AG04449 (cell line): ENCODE results near the gene NFIA.

Experiments
- CTCF ChIA-PET: fragments of 350-600 bp; formaldehyde crosslinking; extraction: SDS; loops from one replicate; lab custom pipeline; 2021; ENCODE audit warnings: antibody characterized with exemption; lab: Yijun Ruan, JAX
- POLR2A ChIA-PET: fragments of 400-600, 350-600 bp; formaldehyde crosslinking; extraction: SDS; loops from one replicate; lab custom pipeline; 2020; ENCODE audit warnings: antibody characterized with exemption, inconsistent platforms; lab: Yijun Ruan, JAX
- DNase-seq: peaks from one replicate; pipeline ENCODE4 v3.0.0-alpha.2; 2010; ENCODE audit warnings: low read depth, low spot score
- H3K4me3 ChIP-seq: 2 replicates; pipeline ENCODE4 v1.5.1; 2011; ENCODE audit warnings: low read depth, mild to moderate bottlenecking, control low read depth, low read length
- TF ChIP-seq, protein P1 (sequence below): IDR thresholded peaks from one replicate; pipeline ENCODE4 v1.5.1; 2011; ENCODE audit warnings: mild to moderate bottlenecking, moderate library complexity, low read length, control low read depth, inconsistent platforms; ENCODE audit not compliant: insufficient read depth; ENCODE audit errors: missing control alignments

Gene NFIA

DNA sequence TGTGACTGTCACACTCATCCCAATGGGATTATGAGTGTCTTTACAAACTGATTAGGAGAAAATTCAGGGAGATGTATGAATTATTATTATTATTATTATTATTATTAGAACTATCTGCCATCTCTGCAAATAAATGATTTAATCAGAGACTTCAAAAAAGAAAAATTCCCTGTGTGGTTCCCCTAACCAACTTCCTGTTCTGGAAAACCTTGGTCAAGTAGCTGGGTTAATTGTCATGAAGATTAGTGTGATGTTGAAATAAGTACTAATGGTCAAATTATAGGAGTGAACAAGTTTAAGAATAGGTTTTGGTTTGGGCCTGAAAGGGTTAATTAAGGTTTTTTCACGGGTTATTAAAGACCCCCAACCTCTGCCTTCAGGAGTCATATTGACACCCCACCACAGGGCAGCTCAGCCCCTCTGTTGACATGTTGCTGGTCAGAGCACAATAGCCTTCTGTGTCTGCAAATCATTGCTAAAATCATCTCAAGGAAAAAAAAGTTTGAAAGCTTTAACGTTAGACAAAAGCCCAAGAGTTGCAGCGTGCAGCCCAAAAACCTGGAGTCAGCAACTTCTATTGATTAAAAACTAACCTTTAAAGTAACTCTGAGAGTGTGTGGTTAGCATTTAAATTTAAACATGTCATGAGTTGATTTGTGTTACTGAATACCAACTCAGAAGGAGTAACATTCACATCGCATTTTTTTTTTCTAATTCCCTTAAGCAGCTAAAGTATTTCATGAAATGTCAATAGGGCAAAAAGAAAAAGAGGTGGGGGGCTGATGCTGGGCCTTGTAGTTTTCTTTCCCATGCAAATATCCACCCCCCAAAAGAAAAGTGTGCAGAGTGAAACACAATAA lies 370.0 kb downstream of the NFIA start:
- POLR2A ChIA-PET, result interaction anchor here (0.6 kb wide), 1 partner anchor 395 kb away, joined by 5 read pairs; no protein-coding TSS in a partner anchor
- no peak for DNase-seq
- TF ChIP-seq, protein P1, sequence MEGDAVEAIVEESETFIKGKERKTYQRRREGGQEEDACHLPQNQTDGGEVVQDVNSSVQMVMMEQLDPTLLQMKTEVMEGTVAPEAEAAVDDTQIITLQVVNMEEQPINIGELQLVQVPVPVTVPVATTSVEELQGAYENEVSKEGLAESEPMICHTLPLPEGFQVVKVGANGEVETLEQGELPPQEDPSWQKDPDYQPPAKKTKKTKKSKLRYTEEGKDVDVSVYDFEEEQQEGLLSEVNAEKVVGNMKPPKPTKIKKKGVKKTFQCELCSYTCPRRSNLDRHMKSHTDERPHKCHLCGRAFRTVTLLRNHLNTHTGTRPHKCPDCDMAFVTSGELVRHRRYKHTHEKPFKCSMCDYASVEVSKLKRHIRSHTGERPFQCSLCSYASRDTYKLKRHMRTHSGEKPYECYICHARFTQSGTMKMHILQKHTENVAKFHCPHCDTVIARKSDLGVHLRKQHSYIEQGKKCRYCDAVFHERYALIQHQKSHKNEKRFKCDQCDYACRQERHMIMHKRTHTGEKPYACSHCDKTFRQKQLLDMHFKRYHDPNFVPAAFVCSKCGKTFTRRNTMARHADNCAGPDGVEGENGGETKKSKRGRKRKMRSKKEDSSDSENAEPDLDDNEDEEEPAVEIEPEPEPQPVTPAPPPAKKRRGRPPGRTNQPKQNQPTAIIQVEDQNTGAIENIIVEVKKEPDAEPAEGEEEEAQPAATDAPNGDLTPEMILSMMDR, result no peak
- CTCF ChIA-PET, result interaction anchor here (0.6 to 4.5 kb wide), 21 partner anchors 8 to 1481 kb away, joined by 3 to 84 read pairs (median 3); no protein-coding TSS in a partner anchor
- no peak overlapping the region for H3K4me3 ChIP-seq

- POLR2A ChIA-PET, result no interaction called here
- CTCF ChIA-PET, result interaction anchor here (0.6 to 4.5 kb wide), 20 partner anchors 10 to 1482 kb away, joined by 3 to 84 read pairs (median 3); no protein-coding TSS in a partner anchor
- H3K4me3 ChIP-seq, result no peak overlapping the region
- peak; percentile 70 for DNase-seq
- TF ChIP-seq, protein P1, result peak; percentile 87
These were observed 371.0 kb downstream of the NFIA start for GRCh38 chr1:61453111-61453961.

GRCh38 chr1:61455400-61455799 lies 373.0 kb downstream of the NFIA start:
- DNase-seq, result no peak
- no peak overlapping the region for H3K4me3 ChIP-seq
- ChIA-PET CTCF (interaction anchor here (1.1 kb wide), 2 partner anchors 9 to 407 kb away, joined by 3 to 4 read pairs; no protein-coding TSS in a partner anchor), POLR2A (no interaction called here)
- TF ChIP-seq, protein P1, result no peak

DNA sequence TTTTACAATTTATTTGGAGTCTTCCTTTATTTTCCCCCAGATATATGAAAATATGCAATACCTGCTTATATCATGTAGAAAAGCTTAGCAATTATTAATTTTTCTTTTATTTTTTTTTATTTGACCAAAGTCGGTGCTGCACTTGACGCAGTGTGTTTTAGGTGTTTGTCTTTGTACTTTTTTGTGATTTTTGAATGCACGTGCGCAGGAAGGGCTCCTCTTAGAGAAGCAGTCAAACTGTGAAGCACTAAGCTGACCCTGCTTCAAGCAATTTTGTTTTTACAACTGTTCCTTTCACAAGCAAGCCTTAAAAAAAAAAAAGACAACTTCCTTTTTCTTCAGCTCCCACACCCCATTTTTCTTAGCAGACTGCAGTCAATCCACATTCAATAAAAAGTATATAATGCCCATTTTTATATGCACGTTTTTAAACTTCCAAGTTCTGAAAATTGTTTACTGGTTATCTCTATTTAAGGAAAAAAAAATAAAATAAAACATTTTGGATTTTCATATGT lies 375.2 kb downstream of the NFIA start:
- no peak for DNase-seq
- ChIA-PET POLR2A (no interaction called here), CTCF (interaction anchor here (1.3 to 2.4 kb wide), 2 partner anchors 408 to 415 kb away, joined by 5 to 13 read pairs; no protein-coding TSS in a partner anchor)
- H3K4me3 ChIP-seq, result no peak overlapping the region
- TF ChIP-seq, protein P1, result no peak

- ChIA-PET CTCF (interaction anchor here (1.2 to 2.4 kb wide), 3 partner anchors 9 to 480 kb away, joined by 3 to 13 read pairs (median 3); no protein-coding TSS in a partner anchor), POLR2A (no interaction called here)
- no peak for DNase-seq
- TF ChIP-seq, protein P1, result no peak
- no peak overlapping the region for H3K4me3 ChIP-seq
These were observed 377.0 kb downstream of the NFIA start for GRCh38 chr1:61459345-61459744.
